NCI-H2196 treated with DMSO at 0.1 percent for 48 hours (cell line): ENCODE measurements around the gene HOXB13.

Experiments
- DNase-seq: peaks from one replicate; lab custom pipeline; 2025; ENCODE audit not compliant: unreplicated experiment; lab: John Stamatoyannopoulos, UW

Gene HOXB13

DNA sequence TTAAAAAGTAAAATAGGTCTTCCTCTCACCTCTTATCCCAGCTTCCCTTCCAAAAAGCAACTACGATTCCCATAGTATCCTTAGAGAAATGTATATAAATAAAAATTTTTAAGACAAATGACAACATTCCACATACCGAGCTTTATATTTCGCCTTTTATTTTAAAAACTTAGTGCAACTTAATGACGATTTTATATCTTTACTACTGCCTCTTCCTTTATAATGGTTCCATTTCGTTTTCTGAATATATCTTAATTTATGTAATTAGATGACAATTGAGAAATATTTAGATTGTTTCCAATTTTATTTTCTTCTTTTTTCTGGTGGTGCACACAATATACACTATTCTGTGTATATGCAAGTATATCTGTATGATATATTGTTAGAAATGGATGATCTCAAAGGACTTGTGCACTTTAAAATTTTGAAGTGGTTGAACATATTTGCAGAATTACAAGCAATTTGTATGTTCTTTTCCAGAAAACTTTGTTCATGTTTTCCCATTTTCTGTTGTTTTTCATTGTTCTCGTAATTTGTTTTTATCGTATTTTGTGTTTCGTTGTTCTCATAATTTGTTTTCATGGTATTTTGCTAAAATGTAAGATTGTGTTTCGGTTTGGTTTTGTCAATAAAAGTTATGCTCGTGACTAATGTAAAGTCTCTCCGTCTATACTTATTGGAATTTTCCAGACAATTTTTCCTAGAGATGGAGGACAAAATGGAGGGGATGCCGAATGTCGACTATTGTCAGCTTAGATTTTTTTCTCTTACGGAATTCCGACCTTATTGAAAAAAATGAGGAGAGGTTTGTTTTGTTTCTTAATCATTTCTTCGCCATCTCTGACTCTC is 20.4 kb upstream of the HOXB13 start:
- no peak for DNase-seq

DNA sequence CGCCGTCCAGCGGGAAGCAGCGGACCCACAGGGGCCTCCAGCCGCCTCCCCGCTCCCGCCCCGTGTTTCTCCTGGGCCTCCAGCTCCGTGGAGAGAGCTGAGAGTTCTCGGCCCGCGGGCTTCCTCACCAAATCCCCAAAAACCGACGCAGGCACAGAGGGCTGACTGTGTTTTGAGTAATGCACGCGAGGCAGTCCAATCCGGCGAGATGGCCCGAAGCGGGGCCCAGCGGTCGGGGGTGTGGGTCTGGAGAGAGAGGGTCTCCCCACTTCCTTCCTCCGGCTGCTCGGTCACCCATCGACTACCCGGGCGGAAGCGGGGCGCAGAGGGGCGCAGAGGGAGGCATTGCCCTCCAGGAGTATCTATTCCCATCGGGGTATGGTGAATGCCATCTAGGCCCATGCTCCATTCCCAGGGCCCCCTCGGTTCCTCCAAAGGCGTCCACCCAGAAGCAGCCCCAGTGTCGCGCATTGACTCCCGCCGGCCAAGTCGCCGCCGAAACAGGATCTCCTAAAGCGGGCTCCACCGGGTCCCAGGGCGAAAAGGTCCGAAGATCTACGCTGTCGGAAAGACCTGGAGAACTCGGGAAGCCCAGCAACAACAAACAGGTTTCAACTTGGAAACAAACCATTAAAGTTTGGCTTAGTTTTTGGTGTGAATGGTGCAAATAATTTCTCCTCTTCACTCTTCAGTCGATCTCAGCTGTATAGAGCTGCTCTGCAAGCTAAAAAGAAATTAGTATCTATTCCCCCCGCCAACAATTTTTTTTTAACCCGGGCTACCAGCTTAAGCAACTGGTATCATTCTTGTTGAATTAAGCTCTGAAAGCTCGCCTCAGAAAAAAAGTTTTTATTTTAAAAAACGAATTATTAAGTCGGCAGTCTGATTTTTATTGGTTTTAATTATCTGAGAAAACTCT is 19.2 kb upstream of the HOXB13 start:
- DNase-seq = no peak

DNA sequence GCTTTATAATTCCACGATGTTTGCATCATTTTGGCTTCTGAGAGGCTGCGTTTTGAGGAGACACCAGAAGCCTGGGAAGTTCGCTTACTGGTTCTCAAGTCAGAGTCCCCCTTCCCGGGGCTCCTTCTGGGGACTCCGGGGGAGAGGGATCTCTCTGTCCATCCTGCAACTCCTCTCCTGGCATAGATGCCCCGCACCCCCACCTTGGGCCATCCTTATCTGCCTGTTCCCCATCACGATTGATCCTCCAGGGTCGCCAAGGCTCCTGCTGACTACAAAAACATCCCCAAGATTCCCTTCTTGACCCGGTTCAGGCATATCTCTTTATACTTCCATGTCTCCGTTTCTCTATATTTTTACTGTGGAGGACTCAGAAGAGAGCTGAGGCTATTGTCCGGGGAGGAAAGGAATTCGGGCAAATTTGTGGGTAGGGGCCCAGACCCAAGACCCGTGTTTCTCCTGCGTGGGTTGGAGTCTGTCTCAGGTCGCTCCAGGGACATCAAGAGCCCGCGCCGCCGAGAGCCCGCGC is 18.4 kb upstream of the HOXB13 start:
- no peak for DNase-seq

DNA sequence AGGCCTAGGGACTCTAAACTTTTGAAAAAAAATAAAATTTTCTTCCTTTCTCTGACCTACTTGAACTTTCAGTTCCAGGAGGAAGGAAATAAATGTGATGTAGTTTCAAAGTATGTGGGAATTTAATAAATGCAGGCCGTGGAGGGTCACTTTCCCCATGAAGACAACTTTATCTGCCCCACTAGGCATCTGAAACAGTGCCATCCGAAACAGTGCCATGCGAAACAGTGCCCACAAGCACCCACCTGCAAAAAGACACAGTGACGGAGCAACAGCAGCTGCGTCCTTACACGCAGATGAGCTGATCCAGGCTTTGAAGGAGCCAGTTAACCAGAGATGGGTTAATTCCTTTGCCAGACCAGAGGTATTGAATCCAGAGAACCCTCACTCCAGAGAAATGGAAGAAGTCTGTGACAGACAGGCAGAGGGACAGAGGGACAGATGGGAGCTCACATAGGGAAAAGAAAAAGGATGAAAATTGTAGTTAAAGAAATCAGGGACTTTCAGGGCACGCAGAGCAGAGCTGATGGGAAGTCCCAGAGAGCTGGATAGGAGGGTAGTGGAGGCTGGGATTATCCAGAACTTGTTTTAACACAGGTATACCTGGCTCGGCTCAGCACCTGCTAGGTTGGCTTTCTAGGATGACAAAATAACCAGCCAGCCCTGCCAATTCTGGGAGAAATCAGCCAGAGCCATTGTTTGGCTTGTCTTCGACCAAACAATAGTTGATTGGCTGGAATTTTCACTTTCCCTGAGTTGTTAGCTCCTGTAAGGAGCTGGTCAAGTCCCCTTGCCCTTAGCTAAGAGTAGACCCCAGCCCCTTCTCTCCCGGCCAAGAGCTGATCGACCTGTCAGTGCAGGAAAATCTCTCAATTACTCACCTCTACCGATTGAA is 17.1 kb upstream of the HOXB13 start:
- peak; percentile 32 for DNase-seq

DNA sequence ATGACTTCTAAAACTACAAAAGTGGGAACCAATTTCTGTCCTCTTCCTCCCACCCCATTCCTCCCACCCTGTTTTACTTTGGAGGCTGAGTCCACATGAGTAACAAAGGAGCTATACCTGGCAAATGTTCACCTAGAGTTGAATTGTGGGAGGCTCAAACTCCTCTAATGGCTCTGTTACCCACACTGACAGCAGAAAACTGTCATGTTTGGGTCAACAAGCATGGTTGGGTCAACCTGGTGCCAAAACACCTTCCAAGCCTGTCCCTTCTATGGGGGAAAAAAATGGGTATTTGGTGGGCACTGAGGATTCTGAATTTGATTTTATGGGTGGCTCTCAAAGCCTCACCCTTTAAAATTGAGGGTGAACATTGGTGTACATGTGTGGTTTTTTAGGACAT is 12.0 kb upstream of the HOXB13 start:
- no peak for DNase-seq

DNA sequence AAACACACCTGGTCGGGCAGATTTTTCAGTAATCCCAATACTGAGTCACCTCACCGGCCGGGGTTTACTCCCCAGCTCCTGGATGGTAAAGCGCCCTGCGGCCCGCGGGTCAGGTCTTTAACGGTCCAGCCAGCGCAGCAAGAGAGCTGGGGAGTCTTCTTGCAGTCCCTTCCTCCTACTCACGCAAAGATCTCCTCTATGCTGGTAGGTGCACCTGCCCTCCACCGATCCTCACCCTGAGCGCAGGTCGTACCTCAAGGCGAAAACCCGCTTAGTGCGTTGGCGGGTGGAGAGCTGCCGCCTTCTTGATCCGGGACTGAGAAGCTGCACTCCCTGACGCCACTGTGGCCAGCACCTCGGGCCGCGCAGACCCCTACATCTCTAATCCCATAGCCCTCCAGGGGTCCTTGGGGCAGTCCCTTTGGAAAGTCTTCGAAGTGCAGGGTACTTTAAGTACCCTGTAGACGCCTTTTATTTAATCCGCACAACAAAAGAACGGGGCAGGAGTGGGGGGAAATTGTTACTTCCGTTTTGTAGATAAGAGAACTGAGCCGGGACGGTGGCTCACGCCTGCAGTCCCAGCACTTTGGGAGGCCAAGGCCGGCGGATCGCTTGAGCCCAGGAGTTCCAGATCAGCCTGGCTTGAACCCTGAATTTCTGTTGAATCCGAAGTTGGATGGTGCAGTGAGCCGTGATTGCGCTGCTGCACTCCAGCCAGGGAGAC is 10.4 kb upstream of the HOXB13 start:
- no peak for DNase-seq

DNA sequence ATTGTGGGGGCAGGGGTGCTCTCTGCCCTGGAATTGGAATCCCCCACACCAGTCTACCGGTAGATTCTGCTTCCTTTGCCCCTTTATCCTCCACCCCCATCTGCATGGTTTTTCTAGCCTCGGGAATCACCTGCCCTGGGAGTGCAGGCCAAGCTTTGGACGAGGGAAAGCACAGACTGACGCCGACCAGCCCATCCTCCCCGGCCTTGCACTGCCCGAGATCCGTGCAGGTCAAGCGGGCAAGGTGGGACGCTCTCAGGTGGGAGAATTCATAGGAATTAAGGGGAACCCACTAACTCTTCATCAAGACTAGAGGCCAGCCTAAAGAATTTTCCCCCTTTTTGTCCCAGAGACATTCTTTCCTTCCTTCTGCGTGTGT is 9.9 kb upstream of the HOXB13 start:
- no peak for DNase-seq

DNA sequence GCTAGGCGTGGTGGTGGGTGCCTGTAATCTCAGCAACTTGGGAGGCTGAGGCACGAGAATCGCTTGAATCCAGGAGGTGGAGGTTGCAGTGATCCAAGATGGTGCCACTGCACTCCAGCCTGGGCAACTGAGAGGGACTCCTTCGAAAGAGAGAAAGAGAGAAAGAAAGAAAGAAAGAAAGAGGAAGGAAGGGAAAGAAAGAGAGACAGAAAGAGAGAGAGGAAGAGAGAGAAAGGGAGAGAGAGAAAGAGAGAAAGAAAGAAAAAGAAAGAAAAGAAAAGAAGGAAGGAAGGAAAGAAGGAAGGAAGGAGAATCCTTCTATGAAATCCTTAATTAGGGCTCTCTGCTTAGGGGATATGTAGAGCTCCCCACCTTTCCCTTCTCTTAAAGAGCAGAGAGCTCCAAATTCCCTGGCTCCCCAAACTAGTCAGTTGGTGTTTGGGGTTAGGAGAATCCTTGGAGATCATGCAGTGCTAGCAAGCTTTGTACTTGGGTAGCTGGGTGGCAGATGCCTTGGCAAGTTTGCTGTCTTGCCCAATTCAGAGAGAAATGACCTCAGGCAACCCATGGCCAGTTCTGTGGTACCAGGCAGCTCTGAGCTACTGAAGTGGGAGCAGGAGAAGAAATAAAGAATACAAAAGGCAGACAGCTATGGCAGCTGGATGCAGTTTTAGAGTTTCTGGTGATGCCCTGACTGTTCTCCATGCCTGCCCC is 8.9 kb upstream of the HOXB13 start:
- DNase-seq = no peak

DNA sequence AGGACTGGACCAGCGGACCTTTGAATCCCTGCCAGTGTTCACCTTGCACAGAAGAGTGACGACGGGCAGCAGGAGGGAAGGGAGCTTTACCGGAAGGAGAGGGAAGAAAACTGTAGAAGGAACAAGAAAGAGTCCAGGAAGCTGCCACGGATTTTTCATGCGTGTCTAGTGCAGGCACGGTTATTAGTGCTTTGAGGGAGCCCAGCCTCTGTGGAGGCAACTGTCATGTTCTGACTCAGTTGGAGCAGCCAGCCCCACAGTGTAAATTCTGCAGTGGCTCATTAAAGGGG is 6.5 kb upstream of the HOXB13 start:
- no peak for DNase-seq

DNA sequence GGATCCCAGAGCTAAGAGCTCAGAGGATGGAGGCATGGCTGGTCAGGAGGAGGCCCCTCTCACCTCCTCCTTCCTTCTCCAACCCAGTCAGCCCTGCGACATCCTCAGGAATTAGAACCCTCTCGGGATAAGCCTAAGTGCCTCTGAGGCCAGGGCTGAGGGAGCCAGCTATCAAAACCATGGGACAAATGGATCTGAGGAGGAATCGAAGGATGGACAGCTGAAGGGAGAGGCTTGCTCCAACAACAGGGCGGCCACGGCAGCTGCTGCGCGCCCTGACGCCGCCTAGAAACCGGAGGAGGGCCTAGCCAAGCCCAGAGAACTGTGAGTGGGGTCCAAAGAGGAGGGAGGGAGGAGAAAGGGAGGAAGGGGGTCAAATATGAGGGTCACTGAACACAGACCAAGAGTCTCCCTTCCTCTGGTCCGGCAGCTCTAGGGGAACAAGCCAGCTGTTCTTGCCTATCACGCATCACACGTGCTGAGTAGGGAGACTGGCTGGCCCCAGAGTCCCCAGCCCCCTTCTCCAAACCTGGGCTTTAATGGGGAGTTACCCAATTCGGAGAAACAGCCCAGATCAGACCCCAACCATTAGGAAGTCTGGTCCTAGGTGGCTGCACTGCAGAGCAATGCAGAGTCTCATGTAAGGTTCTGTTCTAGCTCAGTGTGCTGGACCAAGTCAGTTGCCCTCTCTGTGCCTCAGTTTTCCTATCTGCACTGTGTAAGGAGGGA is 5.9 kb upstream of the HOXB13 start:
- no peak for DNase-seq

DNA sequence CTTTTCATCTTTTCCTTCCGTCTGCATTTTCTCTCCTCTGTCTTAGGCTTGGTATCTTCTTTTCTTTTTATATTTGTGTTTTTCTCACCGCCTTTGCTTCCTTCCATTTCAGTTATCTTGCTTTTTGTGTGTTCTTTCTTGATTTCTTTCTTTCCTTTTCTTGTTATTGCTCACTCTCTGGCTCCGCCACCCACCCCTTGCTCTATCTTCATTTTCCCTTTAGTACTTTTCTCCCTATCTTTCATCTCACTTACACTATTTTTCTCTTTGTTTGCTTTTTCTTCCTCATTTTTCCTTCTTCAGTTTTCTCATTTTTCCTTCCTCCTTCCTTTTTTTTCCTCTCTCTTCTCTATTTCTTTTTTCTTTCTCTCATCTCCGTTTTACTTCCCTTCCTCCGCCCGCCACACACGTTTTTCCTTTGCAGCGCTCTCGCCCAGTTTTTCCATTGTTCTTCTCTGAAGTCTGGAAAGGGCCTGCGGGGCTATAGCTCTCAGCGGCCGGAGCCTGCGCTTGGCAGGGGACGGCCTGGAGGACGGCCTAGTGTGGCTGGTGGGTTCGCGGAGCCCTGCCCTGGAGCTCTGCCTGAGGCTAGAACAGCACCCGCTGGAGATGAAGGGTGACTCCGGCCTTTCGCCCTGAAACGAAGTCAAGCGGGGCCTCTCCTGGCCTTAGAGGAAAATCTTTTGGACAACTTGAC is 5.2 kb upstream of the HOXB13 start:
- DNase-seq = no peak

DNA sequence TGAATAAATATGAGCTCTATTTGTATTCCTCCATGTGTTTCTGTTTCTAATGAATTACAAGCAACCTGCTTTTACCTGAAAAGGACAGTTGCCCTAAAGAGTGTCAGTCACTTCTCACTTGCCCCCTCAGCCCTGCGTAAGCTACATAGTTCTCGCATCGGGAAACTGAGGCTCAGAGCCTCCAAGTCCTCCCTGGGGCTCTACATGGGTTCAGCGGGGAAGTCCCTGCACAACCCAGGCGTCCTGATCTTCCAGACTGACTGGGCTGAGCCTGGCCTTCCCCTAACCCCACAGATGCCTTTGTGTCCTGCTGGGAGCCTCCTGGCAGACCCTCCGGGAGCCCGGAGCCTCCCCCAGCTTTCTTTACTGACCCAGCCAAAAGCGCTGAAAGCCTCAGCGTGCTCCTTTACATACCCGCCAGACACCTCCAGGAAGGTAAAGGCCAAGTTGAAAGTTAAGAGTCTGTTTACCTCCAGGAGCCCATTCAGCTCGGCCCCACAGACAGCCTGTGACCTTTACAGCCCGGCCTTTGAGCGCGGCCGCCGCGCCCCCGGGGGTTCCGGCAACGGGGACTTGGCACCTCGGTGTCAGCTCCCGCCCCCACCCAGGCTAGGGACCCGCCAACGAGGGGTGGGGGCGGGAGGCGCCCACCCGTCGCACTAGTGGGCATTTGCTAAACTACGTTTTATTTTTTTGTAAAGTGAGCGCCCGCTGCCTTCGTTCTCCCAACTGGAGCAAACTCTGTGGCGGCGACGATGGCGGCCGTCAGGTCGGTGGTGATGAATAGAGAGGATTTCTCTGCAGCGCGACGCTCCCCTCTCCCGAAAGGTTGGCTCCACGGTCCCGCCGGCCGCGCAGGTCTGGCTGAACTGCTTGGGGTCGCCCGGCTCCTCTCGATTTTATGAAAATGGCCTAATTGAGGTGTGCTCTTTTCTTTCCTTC is 4.4 kb upstream of the HOXB13 start:
- no peak for DNase-seq

DNA sequence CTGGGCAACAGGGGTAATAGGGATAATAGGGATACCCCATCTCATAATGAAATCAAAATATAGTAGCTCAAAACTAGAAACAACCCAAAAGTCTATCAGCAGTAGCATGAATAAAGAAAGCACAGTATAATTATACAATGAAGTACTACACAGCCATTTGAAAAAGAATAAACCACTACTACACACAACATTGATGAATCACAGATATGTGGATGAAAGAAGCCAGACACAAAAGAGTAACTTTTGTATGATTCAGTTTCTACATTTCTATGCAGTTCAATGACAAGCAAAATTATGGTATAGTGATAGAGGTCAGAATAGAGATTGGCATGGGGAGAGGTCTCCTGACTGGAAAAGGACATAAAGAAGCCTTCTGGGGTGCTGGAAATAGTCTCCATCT is 2.8 kb upstream of the HOXB13 start:
- DNase-seq = no peak

DNA sequence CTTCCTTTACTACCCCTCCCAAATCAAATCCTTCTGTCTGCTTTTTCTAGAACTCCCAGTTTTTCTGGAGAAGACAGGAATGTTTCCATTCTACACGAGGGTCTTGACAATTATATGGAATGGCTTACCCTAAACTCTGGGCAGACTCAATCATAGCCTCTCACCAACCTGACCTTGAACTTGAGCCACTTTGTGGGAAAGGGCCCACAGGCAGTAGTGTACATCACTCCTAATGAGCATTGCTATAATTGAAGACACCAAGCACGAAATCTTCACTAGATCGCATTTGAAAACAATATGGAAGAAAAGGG is 1.6 kb upstream of the HOXB13 start:
- DNase-seq = no peak

DNA sequence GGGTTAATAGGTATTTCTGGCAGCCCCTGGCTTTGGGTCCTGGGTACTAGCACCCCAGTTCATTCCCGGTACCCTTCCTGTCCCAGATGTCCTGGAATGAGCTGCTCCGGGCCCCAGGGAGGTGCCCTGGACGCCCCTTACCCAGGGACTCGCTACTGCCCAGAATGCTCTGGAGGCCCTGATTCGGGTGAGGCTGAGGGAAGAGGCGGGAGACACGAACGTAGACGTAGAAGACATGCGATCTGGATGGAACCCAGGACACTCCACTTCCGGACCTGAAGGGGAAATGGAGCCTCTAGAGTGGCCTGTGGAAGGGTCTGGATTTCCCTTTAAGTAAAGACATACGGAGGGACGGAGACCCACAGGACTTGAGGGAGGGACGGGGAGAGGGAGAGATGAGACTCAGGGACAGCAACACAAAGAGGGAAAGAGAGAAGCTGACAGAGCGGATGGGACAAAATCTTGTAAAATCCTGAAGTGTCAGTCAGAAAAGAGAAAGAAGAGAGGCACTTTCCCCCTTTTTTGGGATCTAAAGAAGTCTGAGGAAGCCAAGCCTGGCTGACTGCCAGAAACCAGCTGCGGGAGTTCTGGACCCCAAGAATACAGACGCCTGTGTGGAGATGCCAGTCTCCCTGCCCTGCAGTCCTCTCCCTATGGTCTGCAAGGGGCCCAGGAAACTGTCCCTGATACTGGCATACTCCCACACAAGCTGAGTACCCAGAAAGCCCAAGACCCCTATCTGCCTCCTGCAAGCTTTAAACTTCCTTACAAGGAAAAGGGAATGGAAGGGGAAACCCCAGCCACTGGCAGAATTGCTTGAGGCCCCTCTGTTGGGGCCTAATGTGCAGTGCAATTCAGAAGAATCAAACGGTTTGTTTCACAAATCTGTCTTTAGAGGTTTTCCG is 1.0 kb upstream of the HOXB13 start:
- DNase-seq = no peak

DNA sequence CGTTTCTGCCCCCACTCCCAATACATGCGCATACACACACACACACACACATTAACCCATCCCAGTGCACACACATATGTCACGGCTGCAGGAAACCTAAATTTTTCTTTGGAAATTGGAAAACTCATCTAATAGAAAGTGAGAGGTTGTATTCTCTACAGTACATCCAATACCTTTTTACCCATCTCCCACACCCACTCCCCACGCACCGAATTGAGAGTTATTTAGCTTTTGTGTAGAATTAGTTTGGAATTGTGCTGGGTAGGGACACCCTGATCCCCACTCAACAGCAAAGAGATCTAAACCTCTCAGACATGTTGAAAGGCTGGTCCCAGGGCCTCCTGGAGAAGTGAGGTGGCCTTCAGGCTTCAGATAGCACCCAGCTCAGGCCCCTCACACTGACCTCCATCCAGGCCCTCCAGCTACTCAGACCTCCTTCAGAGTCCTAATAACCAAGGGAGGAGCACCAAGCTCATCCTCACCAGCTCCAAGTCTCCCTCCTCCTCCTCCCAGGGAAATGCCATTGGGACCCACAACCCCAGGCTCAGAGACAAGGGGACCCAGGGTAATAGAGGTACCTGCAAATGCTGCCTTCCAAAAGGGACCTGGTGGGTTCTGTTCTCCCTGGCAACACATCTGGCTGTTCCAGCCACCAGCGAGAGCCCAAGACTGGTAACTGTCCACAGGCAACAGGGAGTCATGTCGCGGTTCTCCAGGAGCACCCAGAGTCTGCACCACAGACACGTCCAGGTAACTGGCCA is 955 bp downstream of the HOXB13 start:
- no peak for DNase-seq
